GM23248 (cell line): ENCODE data around the gene F10.
"Not testable (repeated sequence)": the region's sequence is repeated elsewhere in the genome, so short reads cannot be mapped to it uniquely, and the experiment has no call there.

ENCODE experiments used
- EZH2 ChIP-seq: fragments of 200-600 bp; sonication (generic); IDR thresholded peaks from 2 replicates; pipeline ENCODE4 v1.6.1; 2018; ENCODE audit warnings: antibody characterized with exemption, mild to moderate bottlenecking; ENCODE audit not compliant: insufficient read depth, poor library complexity, severe bottlenecking
- EZH2phosphoT487 ChIP-seq: fragments of 200-600 bp; sonication (generic); IDR thresholded peaks from 2 replicates; pipeline ENCODE4 v1.6.1; 2018; ENCODE audit warnings: antibody characterized with exemption, moderate library complexity, mild to moderate bottlenecking, low read depth; ENCODE audit not compliant: insufficient read depth

DNA sequence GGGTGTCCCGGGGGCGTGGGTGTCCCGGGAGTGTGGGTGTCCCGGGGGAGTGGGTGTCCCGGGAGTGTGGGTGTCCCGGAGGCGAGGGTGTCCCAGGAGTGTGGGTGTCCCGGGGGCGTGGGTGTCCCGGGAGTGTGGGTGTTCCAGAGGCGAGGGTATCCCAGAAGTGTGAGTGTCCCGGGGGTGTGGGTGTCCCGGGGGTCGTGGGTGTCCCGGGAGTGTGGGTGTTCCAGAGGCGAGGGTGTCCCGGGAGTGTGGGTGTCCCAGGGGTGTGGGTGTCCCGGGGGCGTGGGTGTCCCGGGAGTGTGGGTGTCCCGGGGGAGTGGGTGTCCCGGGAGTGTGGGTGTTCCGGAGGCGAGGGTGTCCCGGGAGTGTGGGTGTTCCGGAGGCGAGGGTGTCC is 14.1 kb upstream of the F10 start:
- not testable (repeated sequence) for TF ChIP-seq EZH2phosphoT487, EZH2
